Measurements from ENCODE around the gene ARHGEF39. TPM values are rescaled to one million over a fixed set of nuclear protein-coding genes. Genes with fewer than 3 reads are reported as not detected.
"Not testable (repeated sequence)": the region's sequence is repeated elsewhere in the genome, so short reads cannot be mapped to it uniquely, and the experiment has no call there.

Gene ARHGEF39
- total RNA-seq, 1 donor from 2014 or later = 1.0 TPM

DNA sequence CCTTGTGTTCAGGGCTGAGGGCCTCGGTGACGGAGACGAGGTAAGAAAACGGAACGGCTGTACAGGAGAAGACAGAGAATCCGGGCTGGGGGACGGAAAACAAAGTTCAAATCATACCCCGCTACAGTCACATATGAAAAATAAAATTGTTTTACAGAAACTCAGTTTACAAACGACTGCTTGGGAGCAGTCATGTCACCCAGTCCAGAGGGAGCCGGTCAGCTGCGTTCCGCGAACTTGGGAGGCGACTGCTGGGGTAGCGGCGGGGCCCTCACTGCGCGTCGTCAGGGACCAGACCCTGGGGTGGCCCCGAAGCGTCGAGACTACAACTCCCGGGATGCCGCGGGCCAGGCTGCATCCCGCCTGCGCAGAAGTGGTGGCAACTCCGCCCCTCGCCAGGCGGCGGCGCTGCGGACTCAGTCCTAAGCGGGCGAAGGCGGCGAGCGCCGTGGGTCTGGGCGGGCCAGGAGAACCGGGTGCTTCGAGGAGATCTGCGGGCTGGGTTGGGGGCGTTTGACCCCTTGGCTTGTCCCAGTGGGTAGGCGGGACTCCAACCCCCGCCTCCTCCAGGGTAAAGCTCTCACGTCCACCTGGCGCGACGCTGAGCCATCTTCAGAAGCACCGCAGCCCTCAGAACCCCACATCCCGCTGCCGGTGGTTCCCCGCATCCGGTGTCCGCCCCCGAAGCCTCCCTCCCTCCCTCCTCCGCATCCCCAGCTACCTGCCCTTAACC is 18.3 kb downstream of the ARHGEF39 start:
- DNase-seq (ENCODE audit: low read depth) = peak; percentile 57
- no peak overlapping the region for H3K27ac ChIP-seq (ENCODE audit: low read depth, low read length)
- H3K4me1 Mint-ChIP-seq (ENCODE audit: low read depth, unreplicated experiment) = peaks cover 11% of the 10 kb centered on the region
- H2AFZ ChIP-seq (ENCODE audit: low read depth, low read length) = peak overlapping the region; percentile 83
- no peak for FAIRE-seq
- no peak for TF ChIP-seq EZH2 (IDR thresholded peaks at IDR 0.05; ENCODE audit: insufficient read depth, low read length)
- TF ChIP-seq, protein P1, sequence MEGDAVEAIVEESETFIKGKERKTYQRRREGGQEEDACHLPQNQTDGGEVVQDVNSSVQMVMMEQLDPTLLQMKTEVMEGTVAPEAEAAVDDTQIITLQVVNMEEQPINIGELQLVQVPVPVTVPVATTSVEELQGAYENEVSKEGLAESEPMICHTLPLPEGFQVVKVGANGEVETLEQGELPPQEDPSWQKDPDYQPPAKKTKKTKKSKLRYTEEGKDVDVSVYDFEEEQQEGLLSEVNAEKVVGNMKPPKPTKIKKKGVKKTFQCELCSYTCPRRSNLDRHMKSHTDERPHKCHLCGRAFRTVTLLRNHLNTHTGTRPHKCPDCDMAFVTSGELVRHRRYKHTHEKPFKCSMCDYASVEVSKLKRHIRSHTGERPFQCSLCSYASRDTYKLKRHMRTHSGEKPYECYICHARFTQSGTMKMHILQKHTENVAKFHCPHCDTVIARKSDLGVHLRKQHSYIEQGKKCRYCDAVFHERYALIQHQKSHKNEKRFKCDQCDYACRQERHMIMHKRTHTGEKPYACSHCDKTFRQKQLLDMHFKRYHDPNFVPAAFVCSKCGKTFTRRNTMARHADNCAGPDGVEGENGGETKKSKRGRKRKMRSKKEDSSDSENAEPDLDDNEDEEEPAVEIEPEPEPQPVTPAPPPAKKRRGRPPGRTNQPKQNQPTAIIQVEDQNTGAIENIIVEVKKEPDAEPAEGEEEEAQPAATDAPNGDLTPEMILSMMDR (IDR thresholded peaks at IDR 0.05; ENCODE audit: insufficient read depth, low read depth, low read length) = peak; percentile 55
- peak overlapping the region; percentile 88 for H3K4me2 ChIP-seq (ENCODE audit: low read length)
- peak overlapping the region; percentile 88 for H3K4me3 Mint-ChIP-seq (ENCODE audit: unreplicated experiment)
- peaks cover 16% of the 10 kb centered on the region for H3K4me1 ChIP-seq (ENCODE audit: insufficient read depth, low read length)
- peak overlapping the region; percentile 77 for H3K27ac Mint-ChIP-seq (ENCODE audit: unreplicated experiment)
- H3K4me3 ChIP-seq (ENCODE audit: insufficient read depth, low read depth, low read length) = peak overlapping the region; percentile 73
- H3K9me3 ChIP-seq (ENCODE audit: insufficient read depth, low read depth, low read length) = no peaks in the 10 kb centered on the region
- H4K20me1 ChIP-seq (ENCODE audit: insufficient read depth, low read length) = no peaks in the 10 kb centered on the region
- H3K79me2 ChIP-seq (ENCODE audit: insufficient read depth, low read length) = no peaks in the 10 kb centered on the region
- no peaks in the 10 kb centered on the region for H3K9me3 Mint-ChIP-seq (ENCODE audit: unreplicated experiment)
- peaks cover 2% of the 10 kb centered on the region for H3K36me3 Mint-ChIP-seq (ENCODE audit: low read depth, unreplicated experiment)
- H3K27me3 ChIP-seq (ENCODE audit: insufficient read depth, low read length) = no peaks in the 10 kb centered on the region
- H3K27me3 Mint-ChIP-seq (ENCODE audit: low read depth, unreplicated experiment) = no peaks in the 10 kb centered on the region
- H3K36me3 ChIP-seq (ENCODE audit: insufficient read depth, low read length) = no peaks in the 10 kb centered on the region
- peak overlapping the region; percentile 79 for H3K9ac ChIP-seq (ENCODE audit: low read length)

DNA sequence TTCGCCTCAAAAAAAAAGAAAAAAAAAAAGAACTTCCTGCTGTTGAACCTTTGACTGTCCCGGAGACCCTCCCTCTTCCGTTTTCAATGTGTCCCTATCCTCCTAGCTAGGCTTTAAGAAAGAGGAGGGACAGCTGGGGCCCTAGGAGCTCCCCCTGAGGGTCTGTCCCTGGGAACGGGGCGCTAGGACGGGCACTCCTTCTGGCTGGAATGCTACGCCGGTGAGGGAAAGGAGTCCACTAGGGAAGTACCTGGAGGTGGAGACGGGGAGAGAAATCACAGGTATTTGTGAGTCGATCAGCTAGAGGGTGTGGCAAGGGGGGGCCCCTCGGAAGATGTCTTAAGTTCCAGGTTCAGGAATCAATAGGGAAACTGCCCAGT is 18.9 kb downstream of the ARHGEF39 start:
- Mint-ChIP-seq H3K4me3 (ENCODE audit: unreplicated experiment) (peak overlapping the region; percentile 88), H3K27ac (ENCODE audit: unreplicated experiment) (peak overlapping the region; percentile 77), H3K4me1 (ENCODE audit: low read depth, unreplicated experiment) (peaks cover 11% of the 10 kb centered on the region), H3K36me3 (ENCODE audit: low read depth, unreplicated experiment) (peaks cover 2% of the 10 kb centered on the region), H3K9me3 (ENCODE audit: unreplicated experiment) (no peaks in the 10 kb centered on the region), H3K27me3 (ENCODE audit: low read depth, unreplicated experiment) (no peaks in the 10 kb centered on the region)
- Histone ChIP-seq H4K20me1 (ENCODE audit: insufficient read depth, low read length) (no peaks in the 10 kb centered on the region), H3K9ac (ENCODE audit: low read length) (peak overlapping the region; percentile 79), H3K27me3 (ENCODE audit: insufficient read depth, low read length) (no peaks in the 10 kb centered on the region), H3K4me1 (ENCODE audit: insufficient read depth, low read length) (peaks cover 16% of the 10 kb centered on the region), H3K4me2 (ENCODE audit: low read length) (peak overlapping the region; percentile 88), H3K79me2 (ENCODE audit: insufficient read depth, low read length) (no peaks in the 10 kb centered on the region), H2AFZ (ENCODE audit: low read depth, low read length) (peak overlapping the region; percentile 83), H3K9me3 (ENCODE audit: insufficient read depth, low read depth, low read length) (no peaks in the 10 kb centered on the region), H3K36me3 (ENCODE audit: insufficient read depth, low read length) (no peaks in the 10 kb centered on the region), H3K27ac (ENCODE audit: low read depth, low read length) (no peak overlapping the region), H3K4me3 (ENCODE audit: insufficient read depth, low read depth, low read length) (peak overlapping the region; percentile 73)
- DNase-seq (ENCODE audit: low read depth) (peak; percentile 8), FAIRE-seq (no peak)
- TF ChIP-seq, protein P1 (IDR thresholded peaks at IDR 0.05; ENCODE audit: insufficient read depth, low read depth, low read length) = no peak
- TF ChIP-seq EZH2 (IDR thresholded peaks at IDR 0.05; ENCODE audit: insufficient read depth, low read length) = no peak

DNA sequence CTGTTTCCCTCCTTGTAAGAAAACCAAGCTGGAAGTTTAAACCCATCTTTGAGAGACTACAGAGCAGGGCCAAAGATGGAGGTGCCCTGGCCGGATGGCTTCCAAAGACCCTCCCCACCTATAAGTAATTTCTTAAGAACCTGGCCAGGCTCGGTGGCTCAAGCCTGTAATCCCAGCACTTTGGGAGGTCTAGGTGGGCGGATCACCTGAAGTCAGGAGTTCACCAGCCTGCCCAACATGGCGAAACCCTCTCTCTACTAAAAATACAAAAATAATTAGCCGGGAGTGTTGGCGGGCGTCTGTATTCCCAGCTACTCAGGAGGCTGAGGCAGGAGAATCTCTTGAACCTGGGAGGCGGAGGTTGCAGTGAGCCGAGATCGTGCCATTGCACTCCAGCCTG is 19.3 kb downstream of the ARHGEF39 start:
- H3K27ac ChIP-seq (ENCODE audit: low read depth, low read length); DNase-seq (ENCODE audit: low read depth); H3K9ac ChIP-seq (ENCODE audit: low read length); H3K9me3 ChIP-seq (ENCODE audit: insufficient read depth, low read depth, low read length); H3K4me3 ChIP-seq (ENCODE audit: insufficient read depth, low read depth, low read length); H3K36me3 ChIP-seq (ENCODE audit: insufficient read depth, low read length); H3K27ac Mint-ChIP-seq (ENCODE audit: unreplicated experiment); H3K36me3 Mint-ChIP-seq (ENCODE audit: low read depth, unreplicated experiment); H3K27me3 Mint-ChIP-seq (ENCODE audit: low read depth, unreplicated experiment); H3K27me3 ChIP-seq (ENCODE audit: insufficient read depth, low read length); H3K9me3 Mint-ChIP-seq (ENCODE audit: unreplicated experiment); H3K79me2 ChIP-seq (ENCODE audit: insufficient read depth, low read length); H4K20me1 ChIP-seq (ENCODE audit: insufficient read depth, low read length); FAIRE-seq: not testable (repeated sequence)
- Mint-ChIP-seq H3K4me3 (ENCODE audit: unreplicated experiment) (peak overlapping the region; percentile 88), H3K4me1 (ENCODE audit: low read depth, unreplicated experiment) (peaks cover 11% of the 10 kb centered on the region)
- Histone ChIP-seq H2AFZ (ENCODE audit: low read depth, low read length) (peak overlapping the region; percentile 83), H3K4me1 (ENCODE audit: insufficient read depth, low read length) (peaks cover 16% of the 10 kb centered on the region), H3K4me2 (ENCODE audit: low read length) (peak overlapping the region; percentile 88)
